ENCODE results near the gene TCP11X2. TPM values are rescaled to one million over a fixed set of nuclear protein-coding genes. Genes with fewer than 3 reads are reported as not detected.
"Not testable (repeated sequence)": the region's sequence is repeated elsewhere in the genome, so short reads cannot be mapped to it uniquely, and the experiment has no call there.

Gene TCP11X2
- total RNA-seq: not detected

- H3K4me3 ChIP-seq; DNase-seq (ENCODE audit: extremely low spot score in 2 of 2); H3K4me1 ChIP-seq; intact Hi-C loops (cut with DNase I); H3K27ac ChIP-seq; H3K9me3 ChIP-seq; H3K27me3 ChIP-seq; H3K36me3 ChIP-seq: not testable (repeated sequence)
These were observed at the start of gene TCP11X2 for GRCh38 chrX:102471762-102472220. Gene TCP11X2 (minus strand): TSS chrX:102471812.

DNA sequence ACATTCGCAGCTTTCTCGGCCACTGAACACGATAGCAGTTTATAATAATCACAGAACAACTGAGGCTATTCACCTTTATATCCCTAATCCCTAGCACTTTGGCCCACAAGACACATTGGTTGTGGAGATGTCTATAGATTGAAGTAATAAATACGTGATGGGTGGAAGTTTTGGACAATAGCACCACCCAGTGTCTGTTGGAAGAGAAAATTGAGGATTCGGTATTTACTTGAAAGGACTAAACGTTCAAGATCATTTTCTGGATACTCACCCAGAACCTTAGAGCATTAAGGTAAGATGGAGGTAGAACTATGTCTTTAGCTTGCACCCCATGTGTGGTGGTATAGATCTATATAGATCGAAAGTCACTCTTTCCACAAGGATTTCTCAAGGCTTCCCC is 45.7 kb upstream of the TCP11X2 start:
- Histone ChIP-seq H3K4me3 (peak overlapping the region; percentile 35 to 43), H3K4me1 (no peaks in the 10 kb centered on the region), H3K36me3 (no peaks in the 10 kb centered on the region), H3K9me3 (no peaks in the 10 kb centered on the region), H3K27me3 (no peaks in the 10 kb centered on the region), H3K27ac (peak overlapping the region; percentile 68)
- intact Hi-C loops (cut with DNase I): no loop called here
- TF ChIP-seq POLR2AphosphoS5 (IDR thresholded peaks at IDR 0.05; ENCODE audit: insufficient read depth in 1 of 2, low read depth in 1 of 2) (no peak), POLR2A (IDR thresholded peaks at IDR 0.05) (no peak)
- TF ChIP-seq, protein P1, sequence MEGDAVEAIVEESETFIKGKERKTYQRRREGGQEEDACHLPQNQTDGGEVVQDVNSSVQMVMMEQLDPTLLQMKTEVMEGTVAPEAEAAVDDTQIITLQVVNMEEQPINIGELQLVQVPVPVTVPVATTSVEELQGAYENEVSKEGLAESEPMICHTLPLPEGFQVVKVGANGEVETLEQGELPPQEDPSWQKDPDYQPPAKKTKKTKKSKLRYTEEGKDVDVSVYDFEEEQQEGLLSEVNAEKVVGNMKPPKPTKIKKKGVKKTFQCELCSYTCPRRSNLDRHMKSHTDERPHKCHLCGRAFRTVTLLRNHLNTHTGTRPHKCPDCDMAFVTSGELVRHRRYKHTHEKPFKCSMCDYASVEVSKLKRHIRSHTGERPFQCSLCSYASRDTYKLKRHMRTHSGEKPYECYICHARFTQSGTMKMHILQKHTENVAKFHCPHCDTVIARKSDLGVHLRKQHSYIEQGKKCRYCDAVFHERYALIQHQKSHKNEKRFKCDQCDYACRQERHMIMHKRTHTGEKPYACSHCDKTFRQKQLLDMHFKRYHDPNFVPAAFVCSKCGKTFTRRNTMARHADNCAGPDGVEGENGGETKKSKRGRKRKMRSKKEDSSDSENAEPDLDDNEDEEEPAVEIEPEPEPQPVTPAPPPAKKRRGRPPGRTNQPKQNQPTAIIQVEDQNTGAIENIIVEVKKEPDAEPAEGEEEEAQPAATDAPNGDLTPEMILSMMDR (IDR thresholded peaks at IDR 0.05): no peak
- DNase-seq (ENCODE audit: extremely low spot score in 2 of 2): no peak

DNA sequence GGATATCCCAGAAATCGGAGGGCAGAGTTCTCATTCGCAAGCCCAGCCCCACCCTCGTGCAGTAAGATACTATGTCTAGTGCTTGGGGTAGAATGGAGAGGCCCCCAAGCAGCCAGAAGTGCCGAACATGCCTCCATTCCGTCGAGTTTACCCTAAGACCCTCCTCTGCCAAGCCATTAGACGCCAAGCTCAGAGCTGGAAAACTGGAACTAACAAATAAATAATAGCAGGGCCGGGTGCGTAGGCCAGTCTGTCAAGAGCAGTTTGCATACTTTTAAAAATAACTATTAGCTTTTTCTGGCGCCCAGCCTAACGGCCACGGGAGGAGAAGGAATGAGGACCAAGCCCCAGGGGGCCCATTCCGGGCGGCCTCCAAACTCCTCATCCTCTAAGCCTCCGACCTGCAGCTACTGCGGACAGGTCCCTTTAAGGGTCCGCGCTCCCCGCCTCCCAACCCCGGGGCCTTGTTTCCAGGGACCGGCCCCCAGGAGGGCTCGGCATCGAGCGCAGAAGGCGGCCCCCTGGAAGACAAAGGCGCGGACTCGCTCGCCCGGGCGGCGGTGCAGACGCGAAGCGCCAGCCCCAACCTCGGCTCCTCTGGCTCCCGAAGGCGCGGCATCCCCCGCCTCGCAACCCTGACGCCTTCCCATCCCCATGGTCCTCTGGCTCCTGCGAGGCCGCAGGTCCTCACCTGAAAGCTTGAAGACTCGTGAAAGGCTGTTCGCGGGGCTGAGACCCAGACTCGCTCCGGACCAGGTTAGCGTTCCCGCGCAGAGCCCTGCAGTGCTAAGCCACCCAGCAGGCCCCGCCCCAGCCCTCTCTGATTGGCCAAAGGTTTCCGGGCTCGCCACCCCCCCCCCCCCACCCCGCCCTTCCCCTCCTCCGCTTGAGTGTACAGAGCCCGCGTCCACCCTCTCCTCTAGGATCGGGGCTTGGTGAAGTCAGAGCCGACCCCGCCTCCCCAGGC is 44.6 kb upstream of the TCP11X2 start, which contains the start of gene TMSB15A:
TSS of gene TMSB15A (minus strand) at position 765 of the 967 bp plus-strand sequence.
- Histone ChIP-seq H3K9me3 (no peaks in the 10 kb centered on the region), H3K36me3 (no peaks in the 10 kb centered on the region), H3K4me3 (peak within 1 kb of the TSS; percentile 35 to 43), H3K27me3 (no peaks in the 10 kb centered on the region), H3K4me1 (no peaks in the 10 kb centered on the region), H3K27ac (peak within 1 kb of the TSS; percentile 68)
- intact Hi-C loops (cut with DNase I): no loop called here
- TF ChIP-seq POLR2AphosphoS5 (IDR thresholded peaks at IDR 0.05; ENCODE audit: insufficient read depth in 1 of 2, low read depth in 1 of 2): peak in 1 of 2 donors; percentile 40
- no peak for TF ChIP-seq POLR2A (IDR thresholded peaks at IDR 0.05)
- TF ChIP-seq, protein P1 (IDR thresholded peaks at IDR 0.05): no peak
- DNase-seq (ENCODE audit: extremely low spot score in 2 of 2): no peak

DNA sequence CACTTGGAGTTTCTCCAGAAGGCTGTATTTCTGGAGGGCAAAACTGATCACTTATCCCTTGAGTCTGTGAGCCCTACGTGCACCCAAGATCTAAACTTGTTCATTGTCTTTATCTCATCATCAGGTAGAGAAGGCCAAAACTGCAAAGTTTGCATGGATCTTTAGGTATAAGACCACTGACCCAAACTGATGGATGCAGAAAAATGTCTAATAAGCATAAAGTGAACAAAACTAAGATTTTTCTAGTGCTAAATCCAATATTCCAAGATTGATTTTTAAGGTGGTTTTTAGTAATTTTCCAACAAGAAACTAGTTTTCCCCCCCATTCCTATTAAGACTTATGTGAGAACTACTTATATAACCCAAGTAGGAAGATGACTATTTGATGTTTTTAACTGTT is 42.9 kb upstream of the TCP11X2 start:
- H3K27me3 ChIP-seq: no peaks in the 10 kb centered on the region
- TF ChIP-seq POLR2AphosphoS5 (IDR thresholded peaks at IDR 0.05; ENCODE audit: insufficient read depth in 1 of 2, low read depth in 1 of 2) (no peak), POLR2A (IDR thresholded peaks at IDR 0.05) (no peak)
- TF ChIP-seq, protein P1 (IDR thresholded peaks at IDR 0.05): no peak
- intact Hi-C loops (cut with DNase I): no loop called here

DNA sequence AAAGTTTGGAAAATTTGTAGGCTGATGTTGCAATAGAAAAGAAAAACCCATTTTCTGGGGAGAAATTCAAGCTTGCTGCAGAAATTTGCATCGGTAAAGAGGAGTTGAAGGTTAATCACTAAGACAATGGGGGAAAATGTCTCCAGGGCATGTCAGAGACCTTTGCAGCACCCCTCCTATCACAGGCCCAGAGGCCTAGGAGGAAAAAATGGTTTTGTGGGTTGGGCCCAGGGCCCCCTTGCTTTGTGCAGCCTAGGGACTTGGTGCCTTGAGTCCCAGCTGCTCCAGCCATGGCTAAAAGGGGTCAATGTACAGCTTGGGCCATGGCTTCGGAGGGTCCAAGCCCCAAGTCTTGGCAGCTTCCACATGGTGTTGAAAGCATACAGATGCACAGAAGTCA is 27.1 kb upstream of the TCP11X2 start:
- Histone ChIP-seq H3K4me1 (no peaks in the 10 kb centered on the region), H3K27me3 (no peaks in the 10 kb centered on the region), H3K4me3 (no peak overlapping the region), H3K36me3 (no peaks in the 10 kb centered on the region), H3K27ac (no peak overlapping the region), H3K9me3 (peaks cover 5% of the 10 kb centered on the region)
- TF ChIP-seq POLR2A (IDR thresholded peaks at IDR 0.05) (no peak), POLR2AphosphoS5 (IDR thresholded peaks at IDR 0.05; ENCODE audit: insufficient read depth in 1 of 2, low read depth in 1 of 2) (no peak)
- TF ChIP-seq, protein P1 (IDR thresholded peaks at IDR 0.05): no peak
- DNase-seq (ENCODE audit: extremely low spot score in 2 of 2): no peak
- intact Hi-C loops (cut with DNase I): no loop called here

More for the DNA sequence above, 42.9 kb upstream of the TCP11X2 start:
- DNase-seq (ENCODE audit: extremely low spot score in 2 of 2): no peak
- Histone ChIP-seq H3K4me1 (no peaks in the 10 kb centered on the region), H3K9me3 (no peaks in the 10 kb centered on the region), H3K36me3 (no peaks in the 10 kb centered on the region), H3K27ac (no peak overlapping the region), H3K4me3 (no peak overlapping the region)

Measured in vagina (tissue), 2 donors.